Small intestine (tissue), 7 donors: ENCODE results near the gene GALNT14. TPM values are rescaled to one million over a fixed set of nuclear protein-coding genes. Genes with fewer than 3 reads are reported as not detected.

ENCODE experiments used
- DNase-seq, 2 donors: peaks; one replicate each; pipeline versions ENCODE4 v3.0.0 to v3.0.0-alpha.2; 2013
- FAIRE-seq: peaks from 2 replicates; lab custom pipeline; 2012; peaks lifted over from hg19 to GRCh38; lab: Jason Lieb, UNC
- H3K27ac ChIP-seq, 3 donors: one replicate each; pipeline ENCODE4 v1.5.1; 2013; ENCODE audit warnings: low read length in 2 of 3, mild to moderate bottlenecking in 2 of 3, control low read depth in 1 of 3, inconsistent platforms in 1 of 3, low read depth in 1 of 3, moderate library complexity in 1 of 3
- H3K27me3 ChIP-seq, 3 donors: one replicate each; pipeline ENCODE4 v1.6.1; 2013; ENCODE audit warnings: low read length in 3 of 3, inconsistent platforms in 1 of 3; ENCODE audit not compliant: control insufficient read depth in 3 of 3, insufficient read depth in 3 of 3
- H3K36me3 ChIP-seq, 3 donors: one replicate each; pipeline ENCODE4 v1.6.1; 2013; ENCODE audit warnings: low read length in 3 of 3, inconsistent platforms in 1 of 3, low read depth in 1 of 3, mild to moderate bottlenecking in 1 of 3, moderate library complexity in 1 of 3; ENCODE audit not compliant: control insufficient read depth in 3 of 3, insufficient read depth in 2 of 3
- H3K4me1 ChIP-seq, 3 donors: one replicate each; pipeline ENCODE4 v1.6.1; 2013; ENCODE audit warnings: low read length in 2 of 3, inconsistent platforms in 1 of 3, low read depth in 1 of 3, mild to moderate bottlenecking in 1 of 3, moderate library complexity in 1 of 3; ENCODE audit not compliant: control insufficient read depth in 3 of 3, insufficient read depth in 2 of 3
- H3K4me3 ChIP-seq, 3 donors: one replicate each; pipeline ENCODE4 v1.5.1; 2013; ENCODE audit warnings: low read length in 3 of 3, control low read depth in 1 of 3, inconsistent platforms in 1 of 3, low read depth in 1 of 3, mild to moderate bottlenecking in 1 of 3, moderate library complexity in 1 of 3
- H3K9me3 ChIP-seq, 2 donors: one replicate each; pipeline ENCODE4 v1.6.1; 2013; ENCODE audit warnings: low read depth in 1 of 2, low read length in 1 of 2; ENCODE audit not compliant: control insufficient read depth in 2 of 2, insufficient read depth in 1 of 2
- WGBS, 3 donors: extraction: QIAGEN DNeasy Blood & Tissue Kit; methylation state at CpG; one replicate each; pipeline ENCODE4 v1.1.7; 2013; 5-methylcytosine and 5-hydroxymethylcytosine counted together
- polyA plus RNA-seq, 4 donors: library from polyadenylated mRNA; stranded (reverse) in 3 of 4; unstranded in 1 of 4; fragments of 200-250 nt in 3 of 4; fragments of 120-200 nt in 1 of 4; gene quantifications; one replicate each; pipeline versions ENCODE4 v1.2.1 to v1.2.3, GENCODE V29; 2013
- donor health status: healthy with polysubstance abuse.
- donor health status: control.
- donor health status: control.
- donor health status: Bipolar disorder and iron deficiency.
- donor health status: healthy.

The GALNT14 gene
- polyA plus RNA-seq, 4 donors: 0.24 to 8.2 (median 2.2) TPM; not detected in 1

DNA sequence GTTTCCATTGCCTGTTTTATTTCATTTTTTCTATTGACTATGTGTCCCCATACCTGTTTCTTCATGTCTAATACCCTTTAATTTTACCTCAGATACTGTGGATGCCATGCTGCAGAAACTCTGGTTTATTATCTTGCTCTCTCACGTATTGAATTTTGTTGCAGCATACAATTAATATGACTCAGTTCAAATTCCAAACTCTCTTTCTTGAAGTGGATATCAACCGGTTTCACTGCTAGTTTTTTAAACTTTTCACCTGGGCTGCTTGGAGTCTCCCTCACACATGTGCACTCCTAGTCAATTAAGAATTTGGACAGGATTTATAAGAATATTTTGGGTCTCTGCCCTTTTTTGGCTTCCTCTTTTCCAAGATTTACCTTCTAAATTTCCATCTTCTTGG lies 260.4 kb downstream of the GALNT14 start:
- Histone ChIP-seq H3K27ac (no peak overlapping the region), H3K9me3 (no peaks in the 10 kb centered on the region), H3K36me3 (no peaks in the 10 kb centered on the region), H3K4me3 (no peak overlapping the region), H3K4me1 (no peaks in the 10 kb centered on the region), H3K27me3 (peaks cover 0 to 2% (median under 1%) of the 10 kb centered on the region in 3 donors)
- WGBS, 3 donors: 11 to 69% (median 50%) methylated on average over 2 of the region's 2 CpGs
- FAIRE-seq: no peak
- DNase-seq: no peak

DNA sequence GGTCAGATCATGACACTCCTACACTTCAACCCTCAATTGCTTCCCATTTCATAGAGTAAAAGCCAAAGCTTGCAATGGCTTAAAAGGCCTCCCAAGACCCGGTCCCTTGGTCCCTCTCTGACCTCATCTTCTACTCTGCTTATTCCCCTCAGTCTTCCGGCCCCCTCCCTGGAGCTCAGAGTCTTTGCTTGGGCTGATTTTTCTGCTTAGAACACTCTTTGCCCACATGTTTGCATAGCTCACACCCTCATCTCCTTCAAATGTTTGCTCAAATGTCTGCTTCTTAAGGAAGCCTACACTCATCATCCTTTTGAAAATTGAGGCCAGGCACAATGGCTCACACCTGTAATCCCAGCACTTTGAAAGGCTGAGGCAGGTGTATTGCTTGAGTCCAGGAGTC lies 265.4 kb downstream of the GALNT14 start:
- 58 to 75% (median 64%) methylated on average over 2 of the region's 2 CpGs for WGBS, 3 donors
- H3K4me3 ChIP-seq: no peak overlapping the region
- H3K27me3 ChIP-seq: peaks cover 0 to 10% (median 3%) of the 10 kb centered on the region in 3 donors
- no peaks in the 10 kb centered on the region for H3K36me3 ChIP-seq
- no peaks in the 10 kb centered on the region for H3K9me3 ChIP-seq
- no peaks in the 10 kb centered on the region for H3K4me1 ChIP-seq
- DNase-seq (no peak), FAIRE-seq (no peak)
- H3K27ac ChIP-seq: no peak overlapping the region

GRCh38 chr2:30871980-30872789 lies 266.1 kb downstream of the GALNT14 start:
- no peaks in the 10 kb centered on the region for H3K36me3 ChIP-seq
- no peak for FAIRE-seq
- H3K4me1 ChIP-seq: no peaks in the 10 kb centered on the region
- H3K27ac ChIP-seq: no peak overlapping the region
- H3K27me3 ChIP-seq: peaks cover 0 to 10% (median 3%) of the 10 kb centered on the region in 3 donors
- no peak for DNase-seq
- no peak overlapping the region for H3K4me3 ChIP-seq
- 37 to 43% (median 41%) methylated on average over 6 of the region's 6 CpGs for WGBS, 3 donors
- H3K9me3 ChIP-seq: no peaks in the 10 kb centered on the region

GRCh38 chr2:30871440-30871839 lies 266.8 kb downstream of the GALNT14 start:
- Histone ChIP-seq H3K9me3 (no peaks in the 10 kb centered on the region), H3K27me3 (peaks cover 0 to 10% (median 3%) of the 10 kb centered on the region in 3 donors), H3K4me1 (no peaks in the 10 kb centered on the region), H3K27ac (no peak overlapping the region), H3K36me3 (no peaks in the 10 kb centered on the region), H3K4me3 (no peak overlapping the region)
- WGBS, 3 donors: 60 to 72% (median 70%) methylated on average over 3 of the region's 3 CpGs
- no peak for DNase-seq
- FAIRE-seq: no peak

- no peak overlapping the region for H3K4me3 ChIP-seq
- peaks cover 0 to 10% (median 3%) of the 10 kb centered on the region in 3 donors for H3K27me3 ChIP-seq
- H3K9me3 ChIP-seq: no peaks in the 10 kb centered on the region
- FAIRE-seq (no peak), DNase-seq (no peak)
- no peak overlapping the region for H3K27ac ChIP-seq
- H3K4me1 ChIP-seq: no peaks in the 10 kb centered on the region
- no peaks in the 10 kb centered on the region for H3K36me3 ChIP-seq
- whole genome bisulfite sequencing, 3 donors: 89 to 97% (median 95%) methylated on average over 1 of the region's 1 CpG
Measured at GRCh38 chr2:30869988-30870387, 268.3 kb downstream of the GALNT14 start.

DNA sequence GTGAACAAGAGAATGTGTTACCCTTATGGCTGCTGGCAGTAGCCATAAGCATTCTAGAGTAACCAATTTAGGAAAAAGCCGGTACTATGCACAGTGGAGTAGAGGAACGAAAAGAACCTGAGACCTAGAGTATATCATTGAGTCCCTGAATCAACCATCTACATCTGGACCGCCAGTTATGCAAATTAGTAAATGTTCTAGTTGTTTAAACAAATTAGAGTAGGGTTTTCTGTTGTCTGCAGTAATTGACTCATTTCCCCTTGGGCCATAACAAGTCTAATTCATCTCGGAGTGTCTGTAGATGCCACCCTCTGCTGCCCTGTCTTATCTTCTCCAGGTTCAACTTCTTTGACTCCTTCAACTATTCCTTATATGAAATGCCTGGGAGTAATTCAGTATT lies 270.9 kb downstream of the GALNT14 start:
- WGBS, 3 donors: 84 to 91% (median 85%) methylated on average over 4 of the region's 4 CpGs

DNA sequence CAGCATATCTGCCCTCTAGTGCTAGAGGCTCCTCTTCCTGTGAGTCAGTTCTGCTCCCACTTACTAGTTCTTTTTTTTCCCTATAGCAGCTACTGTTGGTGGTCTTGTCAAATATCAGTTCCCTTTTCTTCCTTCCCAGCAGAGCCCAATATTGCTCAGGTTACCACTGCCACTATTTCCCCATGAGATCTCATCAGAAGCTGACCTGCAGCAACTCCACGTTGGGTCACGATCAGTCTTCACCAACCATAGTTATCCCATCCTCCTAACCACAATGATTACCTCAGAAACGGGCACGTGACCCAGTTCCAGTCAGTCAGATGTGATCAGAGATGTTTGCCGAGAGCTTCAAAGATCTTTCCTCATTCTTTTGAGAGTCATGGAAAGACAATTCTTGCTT lies 271.3 kb downstream of the GALNT14 start:
- Histone ChIP-seq H3K36me3 (no peaks in the 10 kb centered on the region), H3K27ac (no peak overlapping the region), H3K27me3 (peaks cover 0 to 4% (median 3%) of the 10 kb centered on the region in 3 donors), H3K4me3 (no peak overlapping the region), H3K9me3 (no peaks in the 10 kb centered on the region), H3K4me1 (no peaks in the 10 kb centered on the region)
- FAIRE-seq (no peak), DNase-seq (no peak)
- WGBS, 3 donors: 70 to 73% (median 72%) methylated on average over 5 of the region's 5 CpGs

More for the DNA sequence above, 270.9 kb downstream of the GALNT14 start:
- H3K27ac ChIP-seq: no peak overlapping the region
- FAIRE-seq: no peak
- DNase-seq: no peak
- H3K4me1 ChIP-seq: no peaks in the 10 kb centered on the region
- no peak overlapping the region for H3K4me3 ChIP-seq
- H3K27me3 ChIP-seq: peaks cover 0 to 6% (median 3%) of the 10 kb centered on the region in 3 donors
- H3K9me3 ChIP-seq: no peaks in the 10 kb centered on the region
- H3K36me3 ChIP-seq: no peaks in the 10 kb centered on the region

DNA sequence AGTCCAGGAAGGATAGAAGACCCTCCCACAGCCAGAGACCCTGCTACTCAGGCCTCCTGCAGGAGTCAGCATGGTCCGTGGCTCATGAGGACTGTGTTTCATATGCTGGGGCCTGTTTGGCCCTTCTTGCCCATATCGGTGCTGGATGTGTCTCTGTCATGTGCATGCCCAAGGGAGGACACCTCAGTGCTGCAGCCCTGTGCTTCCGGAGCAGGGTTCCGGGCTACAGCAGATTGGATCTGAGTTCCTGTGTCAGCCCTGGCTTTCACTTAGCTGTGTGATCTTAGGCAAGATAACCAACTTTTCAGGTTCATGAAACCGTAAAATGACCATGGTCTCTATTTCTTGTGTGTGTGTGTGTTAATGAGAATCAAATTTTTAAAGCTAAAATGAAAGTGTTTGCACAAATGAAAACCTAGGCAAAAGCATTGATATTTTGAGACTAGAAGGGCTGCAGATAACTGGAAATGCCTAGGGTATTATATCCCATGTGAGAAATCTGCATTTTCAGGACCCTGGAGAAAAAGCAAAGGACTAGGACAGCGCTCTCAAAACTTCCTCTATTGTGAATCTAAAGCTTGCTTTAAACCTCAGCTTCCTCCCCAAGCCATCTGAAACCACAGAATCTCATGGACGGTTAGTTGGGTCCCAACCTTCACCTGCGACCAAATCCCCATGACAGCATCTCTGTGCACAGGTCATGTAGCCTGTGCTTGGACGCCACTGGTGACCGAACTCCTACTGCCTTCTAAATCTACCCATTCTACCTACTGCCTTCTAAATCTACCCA lies 272.2 kb downstream of the GALNT14 start:
- H3K4me1 ChIP-seq: no peaks in the 10 kb centered on the region
- no peaks in the 10 kb centered on the region for H3K36me3 ChIP-seq
- 74 to 88% (median 84%) methylated on average over 10 of the region's 10 CpGs for WGBS, 3 donors
- H3K27me3 ChIP-seq: no peaks in the 10 kb centered on the region
- DNase-seq (no peak), FAIRE-seq (no peak)
- no peak overlapping the region for H3K4me3 ChIP-seq
- H3K27ac ChIP-seq: no peak overlapping the region
- no peaks in the 10 kb centered on the region for H3K9me3 ChIP-seq
